HepG2 (cell line): ENCODE measurements around the gene CDX1. TPM values are rescaled to one million over a fixed set of nuclear protein-coding genes. Genes with fewer than 3 reads are reported as not detected.

Source experiments
- ATAC-seq: fragments of 200-7000 bp; cut with Tn5 transposase; 3 replicates; pipeline ENCODE4 v1.9.1; 2020; ENCODE audit warnings: mild to moderate bottlenecking, moderate library complexity
- BruUV-seq: library from RNA; stranded (reverse); fragments of 400-500 nt; replicated peaks from 2 replicates; lab custom pipeline; 2021; lab: Mats Ljungman, UMichigan
- CTCF ChIA-PET: fragments of 300-600 bp; formaldehyde crosslinking; extraction: SDS; loops from one replicate; lab custom pipeline; 2021; ENCODE audit warnings: low total read pairs, inconsistent platforms, low intra/inter-chr PET ratio; lab: Yijun Ruan, JAX
- POLR2A ChIA-PET: fragments of 350-600 bp; sonication (Branson Sonifier 250); formaldehyde crosslinking; loops from one replicate; lab custom pipeline; 2020; ENCODE audit warnings: antibody characterized with exemption, inconsistent platforms; lab: Yijun Ruan, JAX
- DNase-seq: peaks from one replicate; pipeline ENCODE4 v3.0.0-alpha.2; 2015; ENCODE audit warnings: low spot score
- FAIRE-seq: peaks from 3 replicates; lab custom pipeline; 2011; peaks lifted over from hg19 to GRCh38; lab: Jason Lieb, UNC
- H2AFZ ChIP-seq: one replicate; pipeline ENCODE4 v1.6.1; 2011; ENCODE audit warnings: low read length, inconsistent platforms
- H3K27ac ChIP-seq: fragments of 300-600 bp; 3 replicates; pipeline ENCODE4 v1.8.0; 2011; ENCODE audit warnings: mixed run types, mild to moderate bottlenecking, mixed read lengths, low read length, inconsistent platforms; ENCODE audit not compliant: insufficient read depth; ENCODE audit errors: extremely low read length
- H3K27me3 ChIP-seq, 2 experiments: fragments of 200-600 bp in 1 of 2; 2 replicates in 1 of 2; 3 replicates in 1 of 2; pipeline versions ENCODE4 v1.6.0 to v1.8.0; 2011; ENCODE audit warnings: low read length in 2 of 2, mild to moderate bottlenecking in 2 of 2, moderate library complexity in 2 of 2, inconsistent platforms in 1 of 2; ENCODE audit not compliant: insufficient read depth in 2 of 2, control insufficient read depth in 1 of 2
- H3K36me3 ChIP-seq, 2 experiments: fragments of 200-600 bp in 1 of 2; replicated peaks in 1 of 2; 2 replicates in 1 of 2; 3 replicates in 1 of 2; pipeline versions ENCODE4 v1.5.1 to v1.8.0; 2011; ENCODE audit warnings: low read length in 2 of 2, inconsistent platforms in 1 of 2; ENCODE audit not compliant: insufficient read depth in 2 of 2, control insufficient read depth in 1 of 2
- H3K4me1 ChIP-seq: 2 replicates; pipeline ENCODE4 v1.5.1; 2012; ENCODE audit warnings: low read length, inconsistent platforms; ENCODE audit not compliant: insufficient read depth
- H3K4me2 ChIP-seq: 2 replicates; pipeline ENCODE4 v1.6.0; 2011; ENCODE audit warnings: low read depth, low read length, inconsistent platforms
- H3K4me3 ChIP-seq, 3 experiments: fragments of 200-600 bp in 1 of 3; sonication (generic), shearing (Covaris generic) in 1 of 3; replicated peaks in 1 of 3; 2 replicates each; pipeline ENCODE4 v1.5.1; 2011 to 2016; ENCODE audit warnings: low read length in 3 of 3, inconsistent platforms in 2 of 3, low read depth in 2 of 3, mild to moderate bottlenecking in 2 of 3, control low read depth in 1 of 3, mixed read lengths in 1 of 3; ENCODE audit not compliant: insufficient read depth in 1 of 3
- H3K79me2 ChIP-seq: one replicate; pipeline ENCODE4 v1.6.1; 2011; ENCODE audit warnings: low read length, inconsistent platforms; ENCODE audit not compliant: insufficient read depth
- H3K9ac ChIP-seq: 2 replicates; pipeline ENCODE4 v1.6.0; 2011; ENCODE audit warnings: mild to moderate bottlenecking, low read depth, low read length, inconsistent platforms; ENCODE audit not compliant: insufficient read depth
- H3K9me3 ChIP-seq: 2 replicates; pipeline ENCODE4 v1.5.1; 2012; ENCODE audit warnings: mild to moderate bottlenecking, low read length
- H4K20me1 ChIP-seq: 2 replicates; pipeline ENCODE4 v1.6.0; 2011; ENCODE audit warnings: inconsistent platforms, mild to moderate bottlenecking, low read length, moderate library complexity; ENCODE audit not compliant: insufficient read depth
- HNF1A ChIP-seq, 2 experiments: sonication (generic) in 1 of 2; formaldehyde crosslinking in 1 of 2; IDR thresholded peaks; 2 replicates each; pipeline versions ENCODE4 v1.4.0 to v1.6.1; 2016 to 2020; ENCODE audit warnings: borderline replicate concordance in 1 of 2, low read depth in 1 of 2, mild to moderate bottlenecking in 1 of 2, missing genetic modification reagents in 1 of 2
- HNRNPUL1 ChIP-seq: fragments of 200-400 bp; formaldehyde crosslinking; IDR thresholded peaks from 2 replicates; pipeline ENCODE4 v1.6.1; 2017; ENCODE audit warnings: low read depth, mild to moderate bottlenecking, low read length, moderate library complexity
- THAP7 ChIP-seq: sonication (generic); formaldehyde crosslinking; IDR thresholded peaks from 2 replicates; pipeline ENCODE4 v1.8.1; 2023; ENCODE audit warnings: mild to moderate bottlenecking, missing genetic modification reagents
- TP53 ChIP-seq: sonication (generic); formaldehyde crosslinking; conservative IDR thresholded peaks from 2 replicates; pipeline ENCODE4 v1.4.0; 2020; ENCODE audit warnings: missing genetic modification reagents
- ZNF136 ChIP-seq: sonication (generic); formaldehyde crosslinking; IDR thresholded peaks from 2 replicates; pipeline ENCODE4 v1.8.1; 2022; ENCODE audit warnings: low read depth, mild to moderate bottlenecking, moderate library complexity, missing genetic modification reagents
- ZNF567 ChIP-seq: sonication (generic); formaldehyde crosslinking; IDR thresholded peaks from 2 replicates; pipeline ENCODE4 v1.8.1; 2023; ENCODE audit warnings: mild to moderate bottlenecking, missing genetic modification reagents, borderline replicate concordance
- ZNF574 ChIP-seq: sonication (generic); formaldehyde crosslinking; IDR thresholded peaks from 2 replicates; pipeline ENCODE4 v1.4.0; 2020; ENCODE audit warnings: missing genetic modification reagents
- ZNF670 ChIP-seq: sonication (generic); formaldehyde crosslinking; IDR thresholded peaks from 2 replicates; pipeline ENCODE4 v1.8.0; 2022; ENCODE audit warnings: mild to moderate bottlenecking, missing genetic modification reagents, borderline replicate concordance
- ZNF720 ChIP-seq: sonication (generic); formaldehyde crosslinking; IDR thresholded peaks from 2 replicates; pipeline ENCODE4 v1.4.0; 2020; ENCODE audit warnings: missing genetic modification reagents
- ZNF891 ChIP-seq: sonication (generic); formaldehyde crosslinking; IDR thresholded peaks from 2 replicates; pipeline ENCODE4 v1.5.0; 2020; ENCODE audit warnings: mild to moderate bottlenecking, missing genetic modification reagents
- WGBS: methylation state at CpG from one replicate; pipeline ENCODE4 v1.1.6; 2017; ENCODE audit warnings: low lambda C conversion rate; 5-methylcytosine and 5-hydroxymethylcytosine counted together
- in situ Hi-C: cut with HindIII; loops from 2 replicates; pipeline ENCODE4 v1.10.0; 2017; ENCODE audit warnings: low pct_unique_long_range_greater_than_20kb; ENCODE audit not compliant: extremely low pct_ligation_motif_present
- intact Hi-C: fragments of 100-400 bp; cut with micrococcal nuclease; formaldehyde crosslinking; loops from one replicate; pipeline ENCODE4 v1.10.0; 2022; ENCODE audit not compliant: unreplicated experiment
- polyA plus RNA-seq, 8 experiments: library from polyadenylated mRNA; depleted of rRNA in 3 of 8; stranded (reverse) in 7 of 8; unstranded in 1 of 8; fragments of >200 nt; fragmentation: Illumina TruSeq in 4 of 8; extraction: Trizol in 4 of 8; gene quantifications; 2 replicates each; pipeline versions ENCODE4 v1.2.1 to v1.2.3, GENCODE V29; 2011 to 2016; ENCODE audit warnings: low read depth in 4 of 8, missing spikeins in 1 of 8, mixed read lengths in 1 of 8; ENCODE audit not compliant: insufficient read depth in 1 of 8
- total RNA-seq, 5 experiments: library from RNA; depleted of rRNA; stranded (reverse); fragments of >200 nt; fragmentation: Illumina TruSeq; extraction: Trizol; gene quantifications; 2 replicates each; pipeline ENCODE4 v1.2.3, GENCODE V29; 2016; ENCODE audit warnings: low read depth in 1 of 5

Gene CDX1
- total and polyA plus RNA-seq, 2 of the 13 experiments (the other 11 are each of a cell fraction or from before 2014, with no cell fraction given): not detected

- Histone ChIP-seq H3K27me3 (peaks cover 4 to 61% of the 10 kb centered on the region in 2 experiments; a peak in 3 of 5 replicates), H3K27ac (no peak overlapping the region), H3K9ac (no peak overlapping the region), H3K4me3 (no peak overlapping the region), H3K9me3 (no peaks in the 10 kb centered on the region), H3K4me2 (no peak overlapping the region), H2AFZ (no peak overlapping the region), H3K4me1 (no peaks in the 10 kb centered on the region)
- CTCF ChIA-PET: no interaction called here
- FAIRE-seq: no peak
- in situ Hi-C loops (no loop called here), intact Hi-C loops (no loop called here)
- no TSS peak for BruUV-seq
- TF ChIP-seq ZNF136 (no peak), TP53 (CRISPR knock-in tag) (no peak), ZNF574 (CRISPR knock-in tag) (no peak), ZNF567 (CRISPR knock-in tag) (no peak), ZNF720 (CRISPR knock-in tag) (no peak), ZNF670 (no peak), THAP7 (CRISPR knock-in tag) (no peak), ZNF891 (CRISPR knock-in tag) (no peak), HNRNPUL1 (no peak), HNF1A (IDR thresholded peaks at IDR 0.05; ENCODE audit: low read depth) (no peak), HNF1A (CRISPR knock-in tag; IDR thresholded peaks at IDR 0.05; ENCODE audit: borderline replicate concordance) (no peak)
- TF ChIP-seq, all 625 proteins: peak for 0
- POLR2A ChIA-PET: no interaction called here
- H3K36me3 ChIP-seq: no peaks in the 10 kb centered on the region
- no peaks in the 10 kb centered on the region for H3K79me2 ChIP-seq
- no peak for ATAC-seq
- no peak for DNase-seq
- 30% methylated on average over 5 of the region's 12 CpGs for WGBS
- no peaks in the 10 kb centered on the region for H4K20me1 ChIP-seq
These were observed 37.4 kb downstream of the CDX1 start for GRCh38 chr5:150203832-150204589.
